ENCODE data around the gene HIPK1. TPM values are rescaled to one million over a fixed set of nuclear protein-coding genes. Genes with fewer than 3 reads are reported as not detected.
A peak's percentile ranks its signal among the peaks of the same experiment; 100 is the strongest.

The HIPK1 gene
- total RNA-seq (2022) (42.6 and 48.2 TPM in 2 replicates), Bru-seq, nascent RNA (percentile 75 among the genes with signal in this experiment), BruChase-seq, experiment 1, labeled RNA remaining after a 2-hour chase (percentile 86 among the genes with signal in this experiment), BruChase-seq, experiment 2, labeled RNA remaining after a 6-hour chase (percentile 93 among the genes with signal in this experiment)
- long read RNA-seq, partial matches to known transcripts = 4 of 15 reads
- long read RNA-seq, other reads (novel, unspliced or antisense) = 11 of 15 reads

GRCh38 chr1:113928941-113929749, at the start of gene HIPK1:
HIPK1 (plus strand) TSS chr1:113929324.
- intact Hi-C loops (cut with micrococcal nuclease; ENCODE audit: unreplicated experiment) = loop anchor here (1.0 kb wide), 2 partner anchors 24 to 117 kb away; partner anchors contain the start of genes DCLRE1B and RSBN1
- no peaks in the 10 kb centered on the region for H3K27me3 ChIP-seq (replicated peaks; ENCODE audit: control insufficient read depth, insufficient read depth, low read length)
- H3K36me3 ChIP-seq (ENCODE audit: control insufficient read depth, insufficient read depth, low read length) = no peaks in the 10 kb centered on the region
- Mint-ChIP-seq H3K9me3 (ENCODE audit: unreplicated experiment) (no peaks in the 10 kb centered on the region), H3K4me3 (ENCODE audit: unreplicated experiment) (peak within 1 kb of the TSS; percentile 87), H3K4me1 (ENCODE audit: low read depth, unreplicated experiment) (peaks cover 19% of the 10 kb centered on the region), H3K27me3 (ENCODE audit: insufficient read depth, unreplicated experiment) (no peaks in the 10 kb centered on the region), H3K36me3 (ENCODE audit: insufficient read depth, unreplicated experiment) (no peaks in the 10 kb centered on the region), H3K27ac (ENCODE audit: unreplicated experiment) (peak within 1 kb of the TSS; percentile 92)
- TSS peak; percentile 78 for BruUV-seq (replicated peaks)
- H3K4me1 ChIP-seq = peaks cover 7% of the 10 kb centered on the region; the same call in 1 of the 2 replicates
- peak; percentile 88 to 91 for DNase-seq
- TF ChIP-seq CTCF (IDR thresholded peaks at IDR 0.05; ENCODE audit: insufficient read depth in 1 of 2, low read depth in 1 of 2, low read length in 1 of 2, severe bottlenecking in 1 of 2, unreplicated experiment in 1 of 2) = no peak
- CTCF ChIA-PET = interaction anchor here (2.2 kb wide), 1 partner anchor 24 kb away, joined by 12 read pairs; the partner anchor contains the start of genes AP4B1 and DCLRE1B
- H3K4me3 ChIP-seq (ENCODE audit: low read depth, low read length) = peak within 1 kb of the TSS; percentile 82
- H3K9me3 ChIP-seq = no peaks in the 10 kb centered on the region
- POLR2A ChIA-PET = interaction anchor here (0.7 to 2.3 kb wide), 4 partner anchors 23 to 171 kb away, joined by 3 to 8 read pairs (median 4); partner anchors contain the start of genes AP4B1 and RSBN1

GRCh38 chr1:113879739-113880038, 49.4 kb upstream of the HIPK1 start:
- CTCF ChIA-PET = interaction anchor here (0.6 kb wide), 1 partner anchor 1581 kb away, joined by 3 read pairs; no protein-coding TSS in a partner anchor
- Mint-ChIP-seq H3K4me3 (ENCODE audit: unreplicated experiment) (no peak overlapping the region), H3K27ac (ENCODE audit: unreplicated experiment) (no peak overlapping the region), H3K4me1 (ENCODE audit: low read depth, unreplicated experiment) (no peaks in the 10 kb centered on the region), H3K36me3 (ENCODE audit: insufficient read depth, unreplicated experiment) (no peaks in the 10 kb centered on the region), H3K27me3 (ENCODE audit: insufficient read depth, unreplicated experiment) (no peaks in the 10 kb centered on the region), H3K9me3 (ENCODE audit: unreplicated experiment) (no peaks in the 10 kb centered on the region)
- Histone ChIP-seq H3K9me3 (no peaks in the 10 kb centered on the region), H3K4me1 (no peaks in the 10 kb centered on the region), H3K4me3 (ENCODE audit: low read depth, low read length) (no peak overlapping the region), H3K36me3 (ENCODE audit: control insufficient read depth, insufficient read depth, low read length) (no peaks in the 10 kb centered on the region), H3K27me3 (replicated peaks; ENCODE audit: control insufficient read depth, insufficient read depth, low read length) (no peaks in the 10 kb centered on the region)
- no peak for TF ChIP-seq CTCF (IDR thresholded peaks at IDR 0.05; ENCODE audit: insufficient read depth in 1 of 2, low read depth in 1 of 2, low read length in 1 of 2, severe bottlenecking in 1 of 2, unreplicated experiment in 1 of 2)
- intact Hi-C loops (cut with micrococcal nuclease; ENCODE audit: unreplicated experiment) = no loop called here
- POLR2A ChIA-PET = no interaction called here
- BruUV-seq (replicated peaks) = no TSS peak
- no peak for DNase-seq

GRCh38 chr1:113881661-113882060, 47.5 kb upstream of the HIPK1 start:
- intact Hi-C loops (cut with micrococcal nuclease; ENCODE audit: unreplicated experiment) = no loop called here
- no peaks in the 10 kb centered on the region for H3K27me3 Mint-ChIP-seq (ENCODE audit: insufficient read depth, unreplicated experiment)
- no peak for DNase-seq
- POLR2A ChIA-PET = no interaction called here
- no peaks in the 10 kb centered on the region for H3K9me3 Mint-ChIP-seq (ENCODE audit: unreplicated experiment)
- BruUV-seq (replicated peaks) = no TSS peak
- Histone ChIP-seq H3K9me3 (no peaks in the 10 kb centered on the region), H3K27me3 (replicated peaks; ENCODE audit: control insufficient read depth, insufficient read depth, low read length) (no peaks in the 10 kb centered on the region), H3K4me1 (no peaks in the 10 kb centered on the region), H3K36me3 (ENCODE audit: control insufficient read depth, insufficient read depth, low read length) (no peaks in the 10 kb centered on the region), H3K4me3 (ENCODE audit: low read depth, low read length) (no peak overlapping the region)
- CTCF ChIA-PET = no interaction called here
- no peaks in the 10 kb centered on the region for H3K36me3 Mint-ChIP-seq (ENCODE audit: insufficient read depth, unreplicated experiment)
- H3K27ac Mint-ChIP-seq (ENCODE audit: unreplicated experiment) = no peak overlapping the region
- no peak for TF ChIP-seq CTCF (IDR thresholded peaks at IDR 0.05; ENCODE audit: insufficient read depth in 1 of 2, low read depth in 1 of 2, low read length in 1 of 2, severe bottlenecking in 1 of 2, unreplicated experiment in 1 of 2)
- H3K4me1 Mint-ChIP-seq (ENCODE audit: low read depth, unreplicated experiment) = no peaks in the 10 kb centered on the region
- no peak overlapping the region for H3K4me3 Mint-ChIP-seq (ENCODE audit: unreplicated experiment)

Data from Caco-2 (cell line).